PC-9 (cell line): ENCODE results near the gene TPM2. TPM values are rescaled to one million over a fixed set of nuclear protein-coding genes. Genes with fewer than 3 reads are reported as not detected.

Experiments used
- Bru-seq: library from RNA; stranded (reverse); fragments of 400-500 nt; gene quantifications from one replicate; lab custom pipeline; 2021; lab: Mats Ljungman, UMichigan
- BruChase-seq, 2 experiments: library from RNA; stranded (reverse); fragments of 400-500 nt; gene quantifications; one replicate each; lab custom pipeline; 2021; lab: Mats Ljungman, UMichigan
- BruUV-seq: library from RNA; stranded (reverse); fragments of 400-500 nt; replicated peaks from 2 replicates; lab custom pipeline; 2021; lab: Mats Ljungman, UMichigan
- CTCF ChIA-PET: fragments of 300-600 bp; sonication (Branson Sonifier 250); formaldehyde crosslinking; loops from one replicate; lab custom pipeline; 2022; ENCODE audit warnings: antibody characterized with exemption; lab: Charles Lee
- POLR2A ChIA-PET: fragments of 300-600 bp; sonication (Branson Sonifier 250); formaldehyde crosslinking; loops from one replicate; lab custom pipeline; 2022; ENCODE audit warnings: antibody characterized with exemption; ENCODE audit not compliant: unreplicated experiment; lab: Charles Lee
- DNase-seq, 2 experiments: peaks; one replicate each; pipeline versions ENCODE4 v3.0.0 to v3.0.0-alpha.2; 2015 to 2022; ENCODE audit warnings: mixed read lengths in 1 of 2
- H2AFZ ChIP-seq: fragments of 200-600 bp; sonication (generic); 2 replicates; pipeline ENCODE4 v1.8.1; 2017; ENCODE audit warnings: antibody characterized with exemption
- H3F3A ChIP-seq: fragments of 200-600 bp; sonication (generic); 2 replicates; pipeline ENCODE4 v1.8.1; 2017; ENCODE audit warnings: antibody characterized with exemption, mild to moderate bottlenecking, low read depth; ENCODE audit not compliant: insufficient read depth
- H3K27ac ChIP-seq: fragments of 200-600 bp; sonication (generic); 2 replicates; pipeline ENCODE4 v1.6.1; 2016; ENCODE audit warnings: mixed run types
- H3K27me3 ChIP-seq: fragments of 200-600 bp; sonication (generic); 2 replicates; pipeline ENCODE4 v1.6.1; 2016; ENCODE audit warnings: low read depth, mixed run types; ENCODE audit not compliant: insufficient read depth
- H3K36me3 ChIP-seq: fragments of 200-600 bp; sonication (generic); 2 replicates; pipeline ENCODE4 v1.6.1; 2016; ENCODE audit warnings: low read depth, mixed run types
- H3K4me1 ChIP-seq: fragments of 200-600 bp; sonication (generic); replicated peaks from 2 replicates; pipeline ENCODE4 v1.6.1; 2016; ENCODE audit warnings: mixed run types; ENCODE audit not compliant: insufficient read depth
- H3K4me2 ChIP-seq: fragments of 200-600 bp; sonication (generic); 2 replicates; pipeline ENCODE4 v1.6.1; 2017; ENCODE audit warnings: mixed run types
- H3K4me3 ChIP-seq: fragments of 200-600 bp; sonication (generic); 2 replicates; pipeline ENCODE4 v1.6.1; 2016; ENCODE audit warnings: mixed run types
- H3K79me2 ChIP-seq: fragments of 200-600 bp; sonication (generic); 2 replicates; pipeline ENCODE4 v1.6.1; 2017; ENCODE audit warnings: low read depth, mixed run types
- H3K9me2 ChIP-seq: fragments of 200-600 bp; sonication (generic); 2 replicates; pipeline ENCODE4 v1.8.1; 2017; ENCODE audit warnings: mild to moderate bottlenecking; ENCODE audit not compliant: insufficient read depth
- H3K9me3 ChIP-seq: fragments of 200-600 bp; sonication (generic); 2 replicates; pipeline ENCODE4 v1.8.1; 2016; ENCODE audit warnings: low read depth; ENCODE audit not compliant: insufficient read depth
- H4K20me1 ChIP-seq: fragments of 200-600 bp; sonication (generic); 2 replicates; pipeline ENCODE4 v1.8.1; 2017; ENCODE audit not compliant: insufficient read depth
- CTCF ChIP-seq: fragments of 200-600 bp; sonication (generic); conservative IDR thresholded peaks from 2 replicates; pipeline ENCODE4 v1.6.1; 2017; ENCODE audit warnings: mixed run types, antibody characterized with exemption, mild to moderate bottlenecking, moderate library complexity
- EZH2 ChIP-seq: fragments of 200-600 bp; sonication (generic); IDR thresholded peaks from 2 replicates; pipeline ENCODE4 v1.8.0; 2017; ENCODE audit warnings: antibody characterized with exemption, low read depth
- intact Hi-C: fragments of 100-400 bp; cut with micrococcal nuclease; formaldehyde crosslinking; loops from one replicate; pipeline ENCODE4 v1.10.0; 2022; ENCODE audit not compliant: unreplicated experiment
- long read RNA-seq: library from polyadenylated mRNA; stranded (forward); transcript quantifications from one replicate; pipeline ENCODE4 v2.0.0, GENCODE V29; 2022
- total RNA-seq: library from RNA; stranded (reverse); gene quantifications from 2 replicates; pipeline ENCODE4 v1.2.3, GENCODE V29; 2021

The TPM2 gene
- total RNA-seq, result 30.5 and 60.0 TPM in 2 replicates
- percentile 48 among the genes with signal in this experiment for Bru-seq, nascent RNA
- percentile 61 among the genes with signal in this experiment for BruChase-seq, experiment 1, labeled RNA remaining after a 2-hour chase
- percentile 64 among the genes with signal in this experiment for BruChase-seq, experiment 2, labeled RNA remaining after a 6-hour chase
- long read RNA-seq, partial matches to known transcripts, result 2 of 10 reads
- long read RNA-seq, other reads (novel, unspliced or antisense), result 5 of 10 reads

GRCh38 chr9:35689542-35690293 lies at the start of gene TPM2:
TSS of gene TPM2 (minus strand) at chr9:35689925. CDS start at chr9:35689817, 108 bp downstream.
- TSS peak; percentile 18 for BruUV-seq
- Histone ChIP-seq H4K20me1 (no peaks in the 10 kb centered on the region), H3K9me3 (no peaks in the 10 kb centered on the region), H3K4me1 (peaks cover 21% of the 10 kb centered on the region), H3K4me3 (peak within 1 kb of the TSS; percentile 77), H3K36me3 (no peaks in the 10 kb centered on the region), H3K79me2 (no peaks in the 10 kb centered on the region), H3K27me3 (no peaks in the 10 kb centered on the region), H3K4me2 (peak within 1 kb of the TSS; percentile 74), H3F3A (peaks cover 14% of the 10 kb centered on the region; the same call in 1 of the 2 replicates), H3K27ac (peak within 1 kb of the TSS; percentile 75), H3K9me2 (no peaks in the 10 kb centered on the region), H2AFZ (peak within 1 kb of the TSS; percentile 92)
- DNase-seq, result no peak
- intact Hi-C loops, result no loop called here
- ChIA-PET POLR2A (no interaction called here), CTCF (interaction anchor here (0.6 to 1.4 kb wide), 2 partner anchors 16 to 32 kb away, joined by 6 read pairs; partner anchors contain the start of genes CA9 and RMRP)
- no peak for TF ChIP-seq EZH2
- no peak for TF ChIP-seq CTCF

- CTCF ChIA-PET, result no interaction called here
- Histone ChIP-seq H3K4me2 (no peak overlapping the region), H3K4me1 (peaks cover 5% of the 10 kb centered on the region), H3K27me3 (no peaks in the 10 kb centered on the region), H3K79me2 (peaks cover 9% of the 10 kb centered on the region; the same call in 1 of the 2 replicates), H3F3A (peaks cover 11% of the 10 kb centered on the region; the same call in 1 of the 2 replicates), H4K20me1 (no peaks in the 10 kb centered on the region), H2AFZ (no peak overlapping the region), H3K4me3 (no peak overlapping the region), H3K36me3 (0 out of 2 replicates have a peak, but pooled peaks cover 12% of the 10 kb centered on the region), H3K9me3 (no peaks in the 10 kb centered on the region), H3K27ac (no peak overlapping the region), H3K9me2 (no peaks in the 10 kb centered on the region)
- no peak for TF ChIP-seq CTCF
- TF ChIP-seq EZH2, result no peak
- DNase-seq, result no peak
- BruUV-seq, result no TSS peak
- POLR2A ChIA-PET, result no interaction called here
- intact Hi-C loops, result loop anchor here (10.0 kb wide), 1 partner anchor 254 kb away; no protein-coding TSS in a partner anchor
Measured at GRCh38 chr9:35738924-35739323, 49.2 kb upstream of the TPM2 start.

GRCh38 chr9:35738186-35738585 lies 48.5 kb upstream of the TPM2 start:
- Histone ChIP-seq H4K20me1 (no peaks in the 10 kb centered on the region), H3K9me2 (no peaks in the 10 kb centered on the region), H2AFZ (no peak overlapping the region), H3K4me1 (peaks cover 11% of the 10 kb centered on the region), H3K36me3 (0 out of 2 replicates have a peak, but pooled peaks cover 12% of the 10 kb centered on the region), H3K4me3 (no peak overlapping the region), H3K27me3 (no peaks in the 10 kb centered on the region), H3K4me2 (no peak overlapping the region), H3K79me2 (peaks cover 15% of the 10 kb centered on the region), H3K27ac (no peak overlapping the region), H3F3A (peaks cover 18% of the 10 kb centered on the region), H3K9me3 (no peaks in the 10 kb centered on the region)
- no peak for DNase-seq
- CTCF ChIA-PET, result no interaction called here
- no TSS peak for BruUV-seq
- POLR2A ChIA-PET, result no interaction called here
- TF ChIP-seq EZH2 (no peak), CTCF (no peak)
- intact Hi-C loops, result loop anchor here (10.0 kb wide), 1 partner anchor 253 kb away; no protein-coding TSS in a partner anchor
